H1 (cell line): ENCODE data around the gene ARHGEF11. TPM values are rescaled to one million over a fixed set of nuclear protein-coding genes. Genes with fewer than 3 reads are reported as not detected.

Experiments
- BACH1 ChIP-seq: IDR thresholded peaks from 2 replicates; pipeline ENCODE4 v1.6.1; 2012; ENCODE audit warnings: low read length, improper control_type of control experiment
- BCL11A ChIP-seq, 2 experiments: IDR thresholded peaks; one replicate each; pipeline ENCODE4 v1.6.1; 2011; ENCODE audit warnings: low read depth in 2 of 2, low read length in 2 of 2, mild to moderate bottlenecking in 2 of 2
- HDAC6 ChIP-seq: IDR thresholded peaks from one replicate; pipeline ENCODE4 v1.7.1; 2012; ENCODE audit warnings: low read depth, mild to moderate bottlenecking, inconsistent platforms, low read length, moderate library complexity
- TEAD4 ChIP-seq: IDR thresholded peaks from 2 replicates; pipeline ENCODE4 v1.6.1; 2012; ENCODE audit warnings: low read depth, low read length, inconsistent platforms, mixed read lengths
- ZNF274 ChIP-seq: IDR thresholded peaks from 2 replicates; pipeline ENCODE4 v1.7.0; 2012; ENCODE audit warnings: low read length, borderline replicate concordance; ENCODE audit errors: extremely low read depth
- polyA plus RNA-seq, 7 experiments: library from polyadenylated mRNA; depleted of rRNA in 3 of 7; stranded (reverse) in 5 of 7; unstranded in 2 of 7; fragments of >200 nt in 5 of 7; fragments of 200-250 nt in 2 of 7; gene quantifications; 1 replicate in 5 of 7; 2 replicates in 1 of 7; 4 replicates in 1 of 7; pipeline versions ENCODE4 v1.2.1 to v1.2.3, GENCODE V29; 2011 to 2013; ENCODE audit warnings: missing spikeins in 2 of 7, mixed read lengths in 2 of 7
- total RNA-seq: library from RNA; stranded (reverse); fragmentation: NEBNext Ultra II Directional; extraction: Animal tissue kit (Norgen Biotek cat#: 25700); gene quantifications from 2 replicates; pipeline ENCODE4 v1.2.1, GENCODE V29; 2021
- TF ChIP-seq, protein P1 (sequence below): fragments of 300-600 bp; sonication (generic); IDR thresholded peaks from 2 replicates; pipeline ENCODE4 v1.7.1; 2012; ENCODE audit warnings: low read length, moderate library complexity, mild to moderate bottlenecking, inconsistent platforms; ENCODE audit not compliant: insufficient replicate concordance
- TF ChIP-seq, protein P2 (sequence below): IDR thresholded peaks from 2 replicates; pipeline ENCODE4 v1.6.1; 2011; ENCODE audit warnings: low read depth, mild to moderate bottlenecking, low read length; ENCODE audit not compliant: insufficient read depth
- TF ChIP-seq, protein P3 (sequence below): IDR thresholded peaks from 2 replicates; pipeline ENCODE4 v1.6.1; 2012; ENCODE audit warnings: inconsistent platforms

The ARHGEF11 gene
- total and polyA plus RNA-seq, 2 of the 8 experiments (the other 6 are each of a cell fraction or from before 2014, with no cell fraction given), result 19.9 to 33.1 TPM

DNA sequence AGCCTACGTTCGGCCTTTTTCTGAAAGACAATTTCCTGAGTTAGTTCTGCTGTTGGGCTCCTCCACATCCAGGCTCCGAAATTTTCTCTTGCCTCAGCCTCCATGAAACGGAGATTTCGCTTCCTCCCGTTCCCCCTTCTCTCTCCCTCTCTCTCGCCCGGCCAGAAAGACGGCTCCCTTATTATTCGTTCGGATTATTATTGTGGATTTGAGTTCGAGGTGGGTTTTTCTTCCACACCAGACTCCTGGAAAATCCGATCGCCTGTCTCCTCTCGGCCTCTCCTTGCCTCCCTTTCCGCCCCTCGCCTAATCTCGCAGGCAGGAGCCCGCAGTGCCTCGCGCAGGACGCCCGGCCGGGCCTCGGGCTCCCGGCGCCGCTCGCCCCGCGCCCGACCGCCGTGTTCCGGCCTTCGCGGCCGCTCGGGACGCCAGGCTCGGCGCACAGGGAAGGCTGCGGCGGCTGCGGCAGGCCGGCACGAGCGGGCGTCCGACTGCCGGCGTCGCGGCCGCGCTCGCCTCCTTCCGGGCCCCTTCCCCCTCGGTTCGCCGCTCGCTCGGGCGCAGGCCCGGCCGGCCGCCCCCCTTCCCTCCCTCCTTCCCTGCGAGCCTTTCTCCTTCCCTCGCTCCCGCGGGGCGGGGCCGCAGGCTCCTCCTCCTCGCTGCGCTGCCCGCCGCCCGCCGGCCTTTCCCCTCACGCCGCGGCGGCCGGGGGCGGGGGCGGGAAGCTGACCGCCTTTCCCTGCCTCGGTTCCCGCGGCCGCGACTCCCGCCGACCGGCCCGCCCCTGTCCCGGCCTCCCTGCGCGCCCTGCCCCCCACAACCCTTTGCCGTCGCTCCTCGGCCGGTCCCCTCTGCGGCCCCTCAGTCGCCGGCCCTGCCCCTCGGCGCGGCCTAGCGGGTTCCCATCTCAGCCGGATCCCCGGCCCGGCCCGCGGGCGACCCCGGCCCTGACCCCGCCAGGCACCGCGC lies at the start of gene ARHGEF11 (continued):
- TF ChIP-seq BCL11A (IDR thresholded peaks at IDR 0.05; ENCODE audit: low read depth in 2 of 2, low read length in 2 of 2) (no peak), ZNF274 (no peak), TEAD4 (no peak), HDAC6 (no peak), BACH1 (no peak)
- TF ChIP-seq, protein P1, sequence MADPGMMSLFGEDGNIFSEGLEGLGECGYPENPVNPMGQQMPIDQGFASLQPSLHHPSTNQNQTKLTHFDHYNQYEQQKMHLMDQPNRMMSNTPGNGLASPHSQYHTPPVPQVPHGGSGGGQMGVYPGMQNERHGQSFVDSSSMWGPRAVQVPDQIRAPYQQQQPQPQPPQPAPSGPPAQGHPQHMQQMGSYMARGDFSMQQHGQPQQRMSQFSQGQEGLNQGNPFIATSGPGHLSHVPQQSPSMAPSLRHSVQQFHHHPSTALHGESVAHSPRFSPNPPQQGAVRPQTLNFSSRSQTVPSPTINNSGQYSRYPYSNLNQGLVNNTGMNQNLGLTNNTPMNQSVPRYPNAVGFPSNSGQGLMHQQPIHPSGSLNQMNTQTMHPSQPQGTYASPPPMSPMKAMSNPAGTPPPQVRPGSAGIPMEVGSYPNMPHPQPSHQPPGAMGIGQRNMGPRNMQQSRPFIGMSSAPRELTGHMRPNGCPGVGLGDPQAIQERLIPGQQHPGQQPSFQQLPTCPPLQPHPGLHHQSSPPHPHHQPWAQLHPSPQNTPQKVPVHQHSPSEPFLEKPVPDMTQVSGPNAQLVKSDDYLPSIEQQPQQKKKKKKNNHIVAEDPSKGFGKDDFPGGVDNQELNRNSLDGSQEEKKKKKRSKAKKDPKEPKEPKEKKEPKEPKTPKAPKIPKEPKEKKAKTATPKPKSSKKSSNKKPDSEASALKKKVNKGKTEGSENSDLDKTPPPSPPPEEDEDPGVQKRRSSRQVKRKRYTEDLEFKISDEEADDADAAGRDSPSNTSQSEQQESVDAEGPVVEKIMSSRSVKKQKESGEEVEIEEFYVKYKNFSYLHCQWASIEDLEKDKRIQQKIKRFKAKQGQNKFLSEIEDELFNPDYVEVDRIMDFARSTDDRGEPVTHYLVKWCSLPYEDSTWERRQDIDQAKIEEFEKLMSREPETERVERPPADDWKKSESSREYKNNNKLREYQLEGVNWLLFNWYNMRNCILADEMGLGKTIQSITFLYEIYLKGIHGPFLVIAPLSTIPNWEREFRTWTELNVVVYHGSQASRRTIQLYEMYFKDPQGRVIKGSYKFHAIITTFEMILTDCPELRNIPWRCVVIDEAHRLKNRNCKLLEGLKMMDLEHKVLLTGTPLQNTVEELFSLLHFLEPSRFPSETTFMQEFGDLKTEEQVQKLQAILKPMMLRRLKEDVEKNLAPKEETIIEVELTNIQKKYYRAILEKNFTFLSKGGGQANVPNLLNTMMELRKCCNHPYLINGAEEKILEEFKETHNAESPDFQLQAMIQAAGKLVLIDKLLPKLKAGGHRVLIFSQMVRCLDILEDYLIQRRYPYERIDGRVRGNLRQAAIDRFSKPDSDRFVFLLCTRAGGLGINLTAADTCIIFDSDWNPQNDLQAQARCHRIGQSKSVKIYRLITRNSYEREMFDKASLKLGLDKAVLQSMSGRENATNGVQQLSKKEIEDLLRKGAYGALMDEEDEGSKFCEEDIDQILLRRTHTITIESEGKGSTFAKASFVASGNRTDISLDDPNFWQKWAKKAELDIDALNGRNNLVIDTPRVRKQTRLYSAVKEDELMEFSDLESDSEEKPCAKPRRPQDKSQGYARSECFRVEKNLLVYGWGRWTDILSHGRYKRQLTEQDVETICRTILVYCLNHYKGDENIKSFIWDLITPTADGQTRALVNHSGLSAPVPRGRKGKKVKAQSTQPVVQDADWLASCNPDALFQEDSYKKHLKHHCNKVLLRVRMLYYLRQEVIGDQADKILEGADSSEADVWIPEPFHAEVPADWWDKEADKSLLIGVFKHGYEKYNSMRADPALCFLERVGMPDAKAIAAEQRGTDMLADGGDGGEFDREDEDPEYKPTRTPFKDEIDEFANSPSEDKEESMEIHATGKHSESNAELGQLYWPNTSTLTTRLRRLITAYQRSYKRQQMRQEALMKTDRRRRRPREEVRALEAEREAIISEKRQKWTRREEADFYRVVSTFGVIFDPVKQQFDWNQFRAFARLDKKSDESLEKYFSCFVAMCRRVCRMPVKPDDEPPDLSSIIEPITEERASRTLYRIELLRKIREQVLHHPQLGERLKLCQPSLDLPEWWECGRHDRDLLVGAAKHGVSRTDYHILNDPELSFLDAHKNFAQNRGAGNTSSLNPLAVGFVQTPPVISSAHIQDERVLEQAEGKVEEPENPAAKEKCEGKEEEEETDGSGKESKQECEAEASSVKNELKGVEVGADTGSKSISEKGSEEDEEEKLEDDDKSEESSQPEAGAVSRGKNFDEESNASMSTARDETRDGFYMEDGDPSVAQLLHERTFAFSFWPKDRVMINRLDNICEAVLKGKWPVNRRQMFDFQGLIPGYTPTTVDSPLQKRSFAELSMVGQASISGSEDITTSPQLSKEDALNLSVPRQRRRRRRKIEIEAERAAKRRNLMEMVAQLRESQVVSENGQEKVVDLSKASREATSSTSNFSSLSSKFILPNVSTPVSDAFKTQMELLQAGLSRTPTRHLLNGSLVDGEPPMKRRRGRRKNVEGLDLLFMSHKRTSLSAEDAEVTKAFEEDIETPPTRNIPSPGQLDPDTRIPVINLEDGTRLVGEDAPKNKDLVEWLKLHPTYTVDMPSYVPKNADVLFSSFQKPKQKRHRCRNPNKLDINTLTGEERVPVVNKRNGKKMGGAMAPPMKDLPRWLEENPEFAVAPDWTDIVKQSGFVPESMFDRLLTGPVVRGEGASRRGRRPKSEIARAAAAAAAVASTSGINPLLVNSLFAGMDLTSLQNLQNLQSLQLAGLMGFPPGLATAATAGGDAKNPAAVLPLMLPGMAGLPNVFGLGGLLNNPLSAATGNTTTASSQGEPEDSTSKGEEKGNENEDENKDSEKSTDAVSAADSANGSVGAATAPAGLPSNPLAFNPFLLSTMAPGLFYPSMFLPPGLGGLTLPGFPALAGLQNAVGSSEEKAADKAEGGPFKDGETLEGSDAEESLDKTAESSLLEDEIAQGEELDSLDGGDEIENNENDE, result no peak
- TF ChIP-seq, protein P2, sequence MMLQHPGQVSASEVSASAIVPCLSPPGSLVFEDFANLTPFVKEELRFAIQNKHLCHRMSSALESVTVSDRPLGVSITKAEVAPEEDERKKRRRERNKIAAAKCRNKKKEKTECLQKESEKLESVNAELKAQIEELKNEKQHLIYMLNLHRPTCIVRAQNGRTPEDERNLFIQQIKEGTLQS, result no peak
- TF ChIP-seq, protein P3, sequence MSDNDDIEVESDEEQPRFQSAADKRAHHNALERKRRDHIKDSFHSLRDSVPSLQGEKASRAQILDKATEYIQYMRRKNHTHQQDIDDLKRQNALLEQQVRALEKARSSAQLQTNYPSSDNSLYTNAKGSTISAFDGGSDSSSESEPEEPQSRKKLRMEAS, result no peak
